ENCODE data around the gene MRPL20.
"Not testable (repeated sequence)": the region's sequence is repeated elsewhere in the genome, so short reads cannot be mapped to it uniquely, and the experiment has no call there.

MRPL20 gene

DNA sequence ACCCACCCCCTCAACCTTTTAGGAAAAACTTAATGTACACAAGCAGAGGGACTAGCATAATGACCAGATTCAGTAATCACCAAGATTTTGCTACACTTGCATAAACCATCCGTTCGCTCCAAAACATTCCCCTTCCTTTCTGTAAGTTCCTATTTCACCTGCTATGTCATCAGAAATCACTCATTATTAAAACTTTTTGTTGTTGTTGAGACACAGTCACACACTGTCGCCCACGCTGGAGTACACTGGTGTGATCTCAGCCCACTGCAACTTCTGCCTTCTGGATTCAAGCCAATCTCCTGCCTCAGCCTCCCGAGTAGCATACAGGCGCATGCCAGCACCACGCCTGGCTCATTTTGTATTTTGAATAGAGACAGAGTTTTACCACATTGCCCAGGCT lies 3.4 kb downstream of the MRPL20 start:
- DNase-seq, result peak; percentile 78 to 85

GRCh38 chr1:1402901-1403392 lies 4.1 kb downstream of the MRPL20 start:
- DNase-seq, result not testable (repeated sequence)

DNA sequence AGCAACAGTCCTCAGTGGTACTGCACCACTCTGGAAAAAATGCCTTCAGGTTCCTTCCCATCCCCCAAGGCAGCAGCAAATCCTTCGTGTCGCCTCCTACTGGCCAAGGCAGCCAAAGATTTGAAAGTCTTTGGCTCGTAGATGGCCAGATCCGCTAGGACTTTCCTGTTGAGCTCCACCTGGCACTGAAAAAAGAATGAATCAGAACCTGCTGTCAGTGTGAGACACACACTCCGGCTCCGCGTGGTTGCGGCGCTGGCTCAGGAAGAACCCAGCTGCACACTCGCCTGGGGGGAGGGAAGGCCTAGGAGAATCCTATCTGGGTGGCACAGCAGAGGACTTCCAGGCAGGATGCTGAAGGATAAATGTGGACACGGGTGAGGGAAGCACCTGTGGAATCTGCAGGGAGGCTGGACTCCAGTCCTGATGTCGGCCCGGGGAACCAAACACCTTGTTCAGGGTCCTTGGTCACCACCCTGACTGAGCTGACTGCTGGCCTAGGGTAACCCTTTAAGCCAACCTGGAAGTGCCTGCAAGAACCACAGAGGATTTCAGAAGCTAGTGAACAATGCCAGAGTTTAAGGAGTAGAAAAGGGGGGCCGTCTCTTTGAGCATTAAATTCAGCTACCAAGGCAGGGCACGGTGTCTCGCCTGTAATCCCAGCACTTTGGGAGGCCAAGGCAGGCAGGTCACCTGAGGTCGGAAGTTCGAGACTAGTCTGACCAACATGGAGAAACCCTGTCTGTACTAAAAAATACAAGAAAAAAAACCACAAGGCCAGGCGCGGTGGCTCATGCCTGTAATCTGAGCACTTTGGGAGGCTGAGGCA lies 4.8 kb downstream of the MRPL20 start:
- DNase-seq, result peak in 1 of 2 donors; percentile 48

DNA sequence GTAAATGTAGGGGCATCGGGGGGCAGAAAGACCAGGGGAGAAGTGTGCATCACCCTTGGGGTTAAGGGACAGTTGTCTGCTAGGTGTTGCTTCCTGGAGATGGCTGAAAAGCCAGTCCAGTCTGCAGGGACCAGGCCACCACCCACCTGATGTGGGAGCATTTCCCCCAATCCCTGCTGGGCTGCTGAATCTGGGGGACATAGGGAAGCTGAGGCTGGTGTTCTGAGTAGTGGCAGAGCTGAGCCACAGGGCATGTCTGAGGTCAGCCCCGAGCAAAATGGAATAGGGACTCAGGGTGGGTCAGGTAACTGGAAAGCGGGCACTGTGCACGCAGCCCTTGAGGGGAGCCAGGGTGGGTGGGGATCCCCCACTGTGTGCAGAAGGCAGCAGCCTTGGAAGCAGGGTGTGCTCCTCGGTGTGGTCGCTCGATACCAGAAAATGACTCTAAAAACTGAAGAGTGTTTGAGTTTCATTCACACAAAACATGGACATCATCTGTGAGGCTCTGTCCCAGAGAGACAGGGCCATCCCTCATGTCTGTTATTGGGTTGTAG lies 5.6 kb downstream of the MRPL20 start:
- no peak for DNase-seq

DNA sequence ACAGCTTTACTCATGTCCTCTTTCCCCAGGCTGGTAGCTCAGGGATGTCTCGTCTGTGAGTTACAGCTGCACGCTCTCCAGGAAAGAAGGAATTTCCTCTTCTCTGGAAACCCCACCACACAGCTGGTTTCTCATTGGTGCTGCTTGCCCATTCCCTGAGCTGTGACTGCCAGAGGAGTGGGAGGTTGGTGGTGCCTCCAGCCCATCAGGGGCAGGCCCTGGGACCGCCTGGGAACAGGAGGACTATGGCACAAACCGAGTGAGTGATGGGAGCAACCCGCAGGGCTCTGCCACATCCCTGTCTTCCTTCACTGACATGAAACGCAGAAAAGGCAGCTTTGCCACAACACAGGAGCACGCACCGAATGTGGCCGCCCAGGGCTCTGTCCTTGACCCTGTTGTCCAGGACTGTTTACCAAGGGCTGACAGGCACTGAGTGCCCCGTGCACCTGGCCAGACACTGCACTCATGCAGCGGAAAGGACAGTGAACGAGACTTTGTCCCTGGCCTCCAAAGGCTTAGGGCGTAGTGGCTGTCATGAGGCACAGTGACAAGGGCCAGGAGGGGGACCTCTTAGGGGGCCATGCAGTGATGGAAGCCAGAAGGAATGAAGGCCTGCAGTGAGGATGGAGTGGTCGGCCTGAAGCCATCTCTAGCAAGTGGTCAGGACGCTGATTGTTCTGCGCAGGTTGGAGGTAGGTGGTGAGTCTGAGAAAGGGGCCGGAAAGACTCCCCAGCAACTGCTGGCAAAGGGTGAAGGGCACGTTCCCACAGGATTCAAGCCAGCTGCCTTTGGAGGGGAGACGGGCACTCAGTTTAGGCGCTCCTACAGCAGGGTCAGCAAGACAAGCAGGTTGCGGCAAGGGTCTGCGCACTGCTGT lies 6.3 kb downstream of the MRPL20 start:
- DNase-seq, result no peak

- no peak for DNase-seq
Observed at GRCh38 chr1:1399872-1400575, 7.1 kb downstream of the MRPL20 start.

DNA sequence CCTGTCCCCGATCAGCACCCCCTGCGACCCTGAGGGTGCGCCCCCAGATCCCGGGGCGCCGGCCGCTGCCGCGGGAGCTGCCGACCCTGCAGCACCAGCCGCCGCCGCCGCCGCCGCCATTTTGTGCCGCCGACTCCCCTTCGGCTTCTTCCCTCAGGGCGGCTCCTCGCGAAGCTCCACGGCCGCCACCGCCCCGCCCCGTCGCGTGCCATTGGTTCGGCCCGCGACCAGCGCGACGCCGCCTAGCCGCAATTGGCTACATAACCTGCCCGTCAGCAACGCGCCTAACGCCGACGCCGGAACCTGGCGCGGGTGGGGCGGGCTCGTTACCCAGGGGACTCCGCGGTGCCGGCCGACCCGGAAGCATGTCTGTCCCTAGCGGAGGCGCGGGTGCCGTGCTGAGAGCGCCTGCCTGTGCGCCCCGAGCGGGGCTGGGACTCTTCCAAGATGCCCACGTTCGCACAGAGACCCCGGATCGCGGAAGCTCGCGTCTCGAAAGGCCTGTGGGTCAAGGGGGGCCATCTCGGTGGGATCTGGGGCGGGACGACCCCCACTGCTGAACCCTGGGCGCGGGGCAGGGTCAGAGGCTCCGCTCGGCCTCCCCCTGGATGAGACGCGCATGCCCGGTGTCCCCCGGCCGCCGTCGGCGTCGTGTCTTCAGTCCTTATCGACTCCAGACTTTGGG lies 7.8 kb downstream of the MRPL20 start, which contains the start of gene CCNL2:
CCNL2 (minus strand) TSS at position 149 of the 685 bp plus-strand sequence; CDS start at position 120, 29 bp downstream.
- peak; percentile 99 to 100 for DNase-seq

GRCh38 chr1:1398677-1399186 lies 8.4 kb downstream of the MRPL20 start:
- peak in 1 of 2 donors; percentile 61 for DNase-seq

GRCh38 chr1:1397839-1398523 lies 9.1 kb downstream of the MRPL20 start:
- DNase-seq, result no peak

GRCh38 chr1:1395166-1395565 lies 11.9 kb downstream of the MRPL20 start:
- DNase-seq, result no peak

- no peak for DNase-seq
Observed at GRCh38 chr1:1394116-1394515, 13.0 kb downstream of the MRPL20 start.

DNA sequence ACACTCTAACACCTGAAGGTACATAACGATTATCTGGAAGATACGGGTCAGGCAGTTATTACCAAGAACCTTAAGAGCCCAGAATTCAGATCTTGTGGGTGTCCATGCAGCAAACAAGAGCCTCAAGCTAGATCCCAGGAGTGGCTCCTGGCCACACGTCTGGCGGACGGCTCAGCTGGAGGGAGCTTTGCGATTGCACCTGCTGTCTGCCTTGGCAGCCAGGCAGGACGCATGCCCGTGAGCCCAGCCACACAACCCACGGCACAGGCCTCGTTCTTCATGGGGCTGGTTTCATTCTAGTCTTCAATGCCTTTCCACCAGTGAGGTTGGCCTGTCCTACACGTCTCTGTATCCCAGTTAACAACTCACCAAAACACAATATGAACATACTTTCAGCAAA lies 13.7 kb downstream of the MRPL20 start:
- no peak for DNase-seq

DNA sequence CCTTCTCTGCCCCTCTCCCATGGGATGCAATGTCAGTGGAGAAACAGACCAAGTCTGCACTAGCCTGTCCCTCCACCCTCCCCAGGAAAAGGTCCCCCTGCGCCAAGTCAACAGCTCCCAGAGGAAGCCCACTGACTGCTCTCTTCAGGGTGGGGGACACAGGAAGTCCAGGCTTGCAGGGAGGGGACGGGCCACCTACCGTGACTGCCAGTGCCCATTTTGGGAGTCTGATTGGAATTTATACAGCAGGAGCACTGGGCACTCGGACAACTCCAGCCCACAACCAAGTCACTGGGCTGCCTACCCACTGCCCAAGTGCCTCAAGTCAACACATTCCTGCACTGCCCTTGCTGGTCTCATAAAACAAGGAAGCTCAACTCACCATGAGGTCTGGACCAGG lies 14.1 kb downstream of the MRPL20 start:
- DNase-seq, result no peak

DNA sequence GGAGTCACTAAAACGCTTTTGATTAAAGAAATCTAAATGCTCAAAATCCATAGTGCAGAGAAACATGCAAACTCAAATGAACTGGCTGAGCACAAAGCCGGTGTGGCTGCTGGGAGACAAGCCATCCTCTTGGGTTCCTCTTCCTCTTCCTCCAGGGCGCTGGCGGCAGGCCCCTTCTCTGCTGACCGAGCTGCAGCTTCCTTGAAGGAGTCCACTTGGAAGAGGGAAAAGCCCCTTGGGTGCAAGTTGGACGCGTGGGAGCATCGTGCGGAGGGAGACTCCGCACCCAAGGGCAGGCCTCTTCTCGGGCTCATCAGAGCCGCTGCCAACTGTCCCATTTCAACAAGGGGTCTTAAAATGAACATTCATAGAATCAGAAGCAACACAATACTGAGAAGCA lies 15.9 kb downstream of the MRPL20 start:
- DNase-seq, result no peak

- no peak for DNase-seq
Observed at GRCh38 chr1:1390675-1391074, 16.4 kb downstream of the MRPL20 start.

- no peak for DNase-seq
Observed at GRCh38 chr1:1388078-1388472, 19.0 kb downstream of the MRPL20 start.

GRCh38 chr1:1387098-1388077 lies 19.7 kb downstream of the MRPL20 start:
- no peak for DNase-seq

- DNase-seq, result no peak
Observed at GRCh38 chr1:1385931-1386330, 21.2 kb downstream of the MRPL20 start.

DNA sequence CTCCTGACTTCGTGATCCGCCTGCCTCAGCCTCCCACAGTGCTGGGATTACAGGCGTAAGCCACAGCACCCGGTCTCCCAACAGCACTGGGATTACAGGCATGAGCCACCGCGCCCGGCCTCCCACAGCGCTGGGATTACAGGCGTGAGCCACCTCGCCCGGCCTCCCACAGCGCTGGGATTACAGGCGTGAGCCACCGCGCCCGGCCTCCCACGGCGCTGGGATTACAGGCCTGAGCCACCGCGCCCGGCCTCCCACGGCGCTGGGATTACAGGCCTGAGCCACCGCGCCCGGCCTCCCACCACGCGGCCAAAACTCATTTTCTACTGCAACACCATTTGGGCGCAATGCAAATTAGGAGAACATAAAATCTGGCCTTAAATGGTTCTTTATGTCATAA lies 21.8 kb downstream of the MRPL20 start:
- DNase-seq, result not testable (repeated sequence)

- DNase-seq, result no peak
Observed at GRCh38 chr1:1381294-1381693, 25.8 kb downstream of the MRPL20 start.

All from inflammatory macrophage (primary cell).